ENCODE measurements around the gene GET4. TPM values are rescaled to one million over a fixed set of nuclear protein-coding genes. Genes with fewer than 3 reads are reported as not detected.

The GET4 gene
- total and polyA plus RNA-seq, 2 of the 4 experiments (the other 2 are of a cell fraction): 11.3 to 30.9 TPM

GRCh38 chr7:873367-874002, 2.9 kb upstream of the GET4 start:
- in situ Hi-C loops (cut with MboI; ENCODE audit: low sequenced_read_pairs) (loop anchor here (5.0 to 10.0 kb wide), 2 partner anchors 86 to 339 kb away; no protein-coding TSS in a partner anchor), dilution Hi-C loops (cut with HindIII; ENCODE audit: low sequenced_read_pairs, unreplicated experiment) (no loop called here), intact Hi-C loops (cut with micrococcal nuclease) (loop anchor here (1.0 to 10.0 kb wide), 3 partner anchors 87 to 553 kb away; partner anchors contain the start of gene PDGFA)
- Histone ChIP-seq H3K79me1 (ENCODE audit: low read depth in 1 of 2, low read length in 2 of 2) (peaks cover 4 to 40% of the 10 kb centered on the region in 2 experiments; a peak in 2 of 4 replicates), H2BK5ac (ENCODE audit: low read depth, low read length, poor library complexity, severe bottlenecking) (no peak overlapping the region), H2AK9ac (replicated peaks; ENCODE audit: low read depth, low read length, poor library complexity) (peak overlapping the region; percentile 2), H3K56ac (ENCODE audit: extremely low read depth, insufficient read depth, low read length) (peak overlapping the region; percentile 22; the same call in 1 of the 2 replicates), H3K9ac (ENCODE audit: low read depth, low read length) (0 out of 2 replicates have a peak overlapping the region, but pooled peaks have one; percentile 31), H4K91ac (ENCODE audit: insufficient read depth, low read depth, low read length) (peak overlapping the region; percentile 14; the same call in 1 of the 2 replicates), H2BK20ac (ENCODE audit: low read depth, low read length) (no peak overlapping the region), H4K8ac (ENCODE audit: low read depth in 2 of 2, low read length in 2 of 2) (peak overlapping the region; percentile 23 to 65; a peak in 1 of 4 replicates), H2AK5ac (ENCODE audit: low read depth, low read length) (peak overlapping the region; percentile 41), H3K23ac (ENCODE audit: low read depth, low read length) (no peak overlapping the region), H3K4me3 (ENCODE audit: insufficient read depth, low read depth, low read length) (no peak overlapping the region), H3K9me1 (ENCODE audit: insufficient read depth, low read length) (no peaks in the 10 kb centered on the region), H2BK120ac (ENCODE audit: low read depth, low read length) (no peak overlapping the region), H2AFZ (replicated peaks; ENCODE audit: low read length, poor library complexity) (peak overlapping the region; percentile 27), H2BK15ac (ENCODE audit: low read depth, low read length) (no peak overlapping the region), H3K27ac (ENCODE audit: insufficient read depth, low read length) (peak overlapping the region; percentile 33; the same call in 1 of the 2 replicates), H3K4me1 (ENCODE audit: control insufficient read depth, insufficient read depth, low read length) (peaks cover 5% of the 10 kb centered on the region), H4K20me1 (ENCODE audit: insufficient read depth, low read length) (peaks cover 5% of the 10 kb centered on the region), H3K9me3 (ENCODE audit: control insufficient read depth, insufficient read depth, low read length) (no peaks in the 10 kb centered on the region), H3K4ac (ENCODE audit: low read depth, low read length) (0 out of 2 replicates have a peak overlapping the region, but pooled peaks have one; percentile 27), H3K27me3 (ENCODE audit: control insufficient read depth, insufficient read depth, low read length) (no peaks in the 10 kb centered on the region), H3K4me2 (ENCODE audit: low read depth, low read length) (no peak overlapping the region), H3K14ac (replicated peaks; ENCODE audit: low read depth, low read length) (no peak overlapping the region), H3K18ac (ENCODE audit: low read depth, low read length) (no peak overlapping the region), H3K36me3 (ENCODE audit: control insufficient read depth, insufficient read depth, low read length) (peaks cover 29% of the 10 kb centered on the region), H4K5ac (ENCODE audit: low read depth, low read length) (no peak overlapping the region)
- ChIA-PET CTCF (interaction anchor here (0.6 to 1.3 kb wide), 5 partner anchors 12 to 92 kb away, joined by 3 to 4 read pairs (median 3); no protein-coding TSS in a partner anchor), POLR2A (ENCODE audit: unreplicated experiment) (no interaction called here)
- BruUV-seq (replicated peaks): TSS peak; percentile 89
- WGBS, 2 experiments (ENCODE audit: extremely low coverage in 2 of 2, insufficient read length in 1 of 2): 34% methylated on average over 12 of the region's 18 CpGs; no CpG with 5 or more reads in 1 of the 2 experiments
- peak; percentile 75 for DNase-seq
- ATAC-seq (ENCODE audit: low read depth): peak; percentile 31
- TF ChIP-seq MAFK (IDR thresholded peaks at IDR 0.05; ENCODE audit: low read depth, low read length) (no peak), POLR2A (IDR thresholded peaks at IDR 0.05; ENCODE audit: low read depth, low read length) (no peak), NFE2L2 (IDR thresholded peaks at IDR 0.05; ENCODE audit: low read depth, low read length) (no peak), RCOR1 (IDR thresholded peaks at IDR 0.05; ENCODE audit: insufficient replicate concordance, low read length) (no peak), CEBPB (IDR thresholded peaks at IDR 0.05; ENCODE audit: low read depth, low read length) (no peak), MAZ (IDR thresholded peaks at IDR 0.05; ENCODE audit: borderline replicate concordance, low read depth, low read length) (peak; percentile 64), SMC3 (IDR thresholded peaks at IDR 0.05; ENCODE audit: low read depth, low read length) (peak; percentile 92), MXI1 (IDR thresholded peaks at IDR 0.05; ENCODE audit: borderline replicate concordance, low read depth, low read length) (peak; percentile 97), FOS (IDR thresholded peaks at IDR 0.05; ENCODE audit: low read depth, low read length) (no peak), RAD21 (IDR thresholded peaks at IDR 0.05; ENCODE audit: low read length) (peak; percentile 85), CHD1 (IDR thresholded peaks at IDR 0.05; ENCODE audit: low read depth, low read length) (no peak)
- TF ChIP-seq, protein P1, sequence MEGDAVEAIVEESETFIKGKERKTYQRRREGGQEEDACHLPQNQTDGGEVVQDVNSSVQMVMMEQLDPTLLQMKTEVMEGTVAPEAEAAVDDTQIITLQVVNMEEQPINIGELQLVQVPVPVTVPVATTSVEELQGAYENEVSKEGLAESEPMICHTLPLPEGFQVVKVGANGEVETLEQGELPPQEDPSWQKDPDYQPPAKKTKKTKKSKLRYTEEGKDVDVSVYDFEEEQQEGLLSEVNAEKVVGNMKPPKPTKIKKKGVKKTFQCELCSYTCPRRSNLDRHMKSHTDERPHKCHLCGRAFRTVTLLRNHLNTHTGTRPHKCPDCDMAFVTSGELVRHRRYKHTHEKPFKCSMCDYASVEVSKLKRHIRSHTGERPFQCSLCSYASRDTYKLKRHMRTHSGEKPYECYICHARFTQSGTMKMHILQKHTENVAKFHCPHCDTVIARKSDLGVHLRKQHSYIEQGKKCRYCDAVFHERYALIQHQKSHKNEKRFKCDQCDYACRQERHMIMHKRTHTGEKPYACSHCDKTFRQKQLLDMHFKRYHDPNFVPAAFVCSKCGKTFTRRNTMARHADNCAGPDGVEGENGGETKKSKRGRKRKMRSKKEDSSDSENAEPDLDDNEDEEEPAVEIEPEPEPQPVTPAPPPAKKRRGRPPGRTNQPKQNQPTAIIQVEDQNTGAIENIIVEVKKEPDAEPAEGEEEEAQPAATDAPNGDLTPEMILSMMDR (conservative IDR thresholded peaks at IDR 0.05; ENCODE audit: low read depth, low read length): peak; percentile 94
- TF ChIP-seq, protein P2, sequence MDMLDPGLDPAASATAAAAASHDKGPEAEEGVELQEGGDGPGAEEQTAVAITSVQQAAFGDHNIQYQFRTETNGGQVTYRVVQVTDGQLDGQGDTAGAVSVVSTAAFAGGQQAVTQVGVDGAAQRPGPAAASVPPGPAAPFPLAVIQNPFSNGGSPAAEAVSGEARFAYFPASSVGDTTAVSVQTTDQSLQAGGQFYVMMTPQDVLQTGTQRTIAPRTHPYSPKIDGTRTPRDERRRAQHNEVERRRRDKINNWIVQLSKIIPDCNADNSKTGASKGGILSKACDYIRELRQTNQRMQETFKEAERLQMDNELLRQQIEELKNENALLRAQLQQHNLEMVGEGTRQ (IDR thresholded peaks at IDR 0.05; ENCODE audit: low read depth, low read length): peak; percentile 82
- TF ChIP-seq, protein P3, sequence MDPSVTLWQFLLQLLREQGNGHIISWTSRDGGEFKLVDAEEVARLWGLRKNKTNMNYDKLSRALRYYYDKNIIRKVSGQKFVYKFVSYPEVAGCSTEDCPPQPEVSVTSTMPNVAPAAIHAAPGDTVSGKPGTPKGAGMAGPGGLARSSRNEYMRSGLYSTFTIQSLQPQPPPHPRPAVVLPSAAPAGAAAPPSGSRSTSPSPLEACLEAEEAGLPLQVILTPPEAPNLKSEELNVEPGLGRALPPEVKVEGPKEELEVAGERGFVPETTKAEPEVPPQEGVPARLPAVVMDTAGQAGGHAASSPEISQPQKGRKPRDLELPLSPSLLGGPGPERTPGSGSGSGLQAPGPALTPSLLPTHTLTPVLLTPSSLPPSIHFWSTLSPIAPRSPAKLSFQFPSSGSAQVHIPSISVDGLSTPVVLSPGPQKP (IDR thresholded peaks at IDR 0.05; ENCODE audit: borderline replicate concordance, low read depth, low read length): no peak

All from IMR-90 (cell line).